Neural progenitor cell (in vitro differentiated cells): ENCODE results near the gene TMEM109. TPM values are rescaled to one million over a fixed set of nuclear protein-coding genes. Genes with fewer than 3 reads are reported as not detected.

Source experiments
- DNase-seq: peaks from one replicate; pipeline ENCODE4 v3.0.0-alpha.2; 2016; ENCODE audit warnings: low spot score
- H2AFZ ChIP-seq: fragments of 200-600 bp; sonication (generic); replicated peaks from 2 replicates; pipeline ENCODE4 v1.6.1; 2016; ENCODE audit warnings: antibody characterized with exemption
- H3F3A ChIP-seq: fragments of 200-600 bp; sonication (generic); 2 replicates; pipeline ENCODE4 v1.6.1; 2016; ENCODE audit warnings: antibody characterized with exemption, low read depth
- H3K27ac ChIP-seq: fragments of 200-600 bp; sonication (generic); 2 replicates; pipeline ENCODE4 v1.5.1; 2016; ENCODE audit warnings: mild to moderate bottlenecking
- H3K27me3 ChIP-seq: fragments of 200-600 bp; sonication (generic); 2 replicates; pipeline ENCODE4 v1.6.1; 2016; ENCODE audit warnings: mild to moderate bottlenecking, moderate library complexity
- H3K36me3 ChIP-seq: fragments of 200-600 bp; sonication (generic); 2 replicates; pipeline ENCODE4 v1.5.1; 2016
- H3K4me1 ChIP-seq: fragments of 200-600 bp; sonication (generic); 2 replicates; pipeline ENCODE4 v1.6.1; 2016; ENCODE audit warnings: mixed run types
- H3K4me2 ChIP-seq: fragments of 200-600 bp; sonication (generic); 2 replicates; pipeline ENCODE4 v1.6.1; 2016
- H3K4me3 ChIP-seq: fragments of 200-600 bp; sonication (generic); 2 replicates; pipeline ENCODE4 v1.5.1; 2016
- H3K79me2 ChIP-seq: fragments of 200-600 bp; sonication (generic); 2 replicates; pipeline ENCODE4 v1.6.1; 2016; ENCODE audit warnings: low read depth
- H3K9ac ChIP-seq: fragments of 200-600 bp; sonication (generic); 2 replicates; pipeline ENCODE4 v1.6.1; 2016
- H3K9me3 ChIP-seq: fragments of 200-600 bp; sonication (generic); 2 replicates; pipeline ENCODE4 v1.5.1; 2016; ENCODE audit warnings: low read depth
- H4K20me1 ChIP-seq: fragments of 200-600 bp; sonication (generic); 2 replicates; pipeline ENCODE4 v1.6.1; 2016; ENCODE audit warnings: low read depth
- H3K27ac Mint-ChIP-seq: 3 replicates; pipeline ENCODE4 v1.8.0; 2021; ENCODE audit warnings: mixed read lengths
- H3K27me3 Mint-ChIP-seq: 2 replicates; pipeline ENCODE4 v1.8.0; 2022; ENCODE audit warnings: low read depth, mild to moderate bottlenecking, inconsistent platforms, moderate library complexity, mixed read lengths; ENCODE audit not compliant: insufficient read depth
- H3K36me3 Mint-ChIP-seq: 3 replicates; pipeline ENCODE4 v1.8.0; 2021; ENCODE audit warnings: mixed read lengths
- H3K4me1 Mint-ChIP-seq: 3 replicates; pipeline ENCODE4 v1.8.0; 2021; ENCODE audit warnings: mixed read lengths
- H3K4me3 Mint-ChIP-seq: 3 replicates; pipeline ENCODE4 v1.8.0; 2021; ENCODE audit warnings: mild to moderate bottlenecking, moderate library complexity, mixed read lengths
- H3K9me3 Mint-ChIP-seq: 3 replicates; pipeline ENCODE4 v1.8.0; 2020; ENCODE audit warnings: mixed read lengths
- CTCF ChIP-seq: fragments of 200-600 bp; sonication (generic); IDR thresholded peaks from 2 replicates; pipeline ENCODE4 v1.5.1; 2017; ENCODE audit warnings: antibody characterized with exemption, mild to moderate bottlenecking
- EZH2 ChIP-seq: fragments of 200-600 bp; sonication (generic); IDR thresholded peaks from 2 replicates; pipeline ENCODE4 v1.6.1; 2017; ENCODE audit warnings: antibody characterized with exemption, mild to moderate bottlenecking, moderate library complexity
- EZH2phosphoT487 ChIP-seq: fragments of 200-600 bp; sonication (generic); IDR thresholded peaks from 2 replicates; pipeline ENCODE4 v1.6.1; 2017; ENCODE audit warnings: antibody characterized with exemption
- total RNA-seq: library from RNA; depleted of rRNA; stranded (reverse); fragments of >200 nt; gene quantifications from 2 replicates; pipeline ENCODE4 v1.2.3, GENCODE V29; 2015; ENCODE audit warnings: low replicate concordance

TMEM109 gene
- total RNA-seq, 1 donor from 2014 or later: 22.4 TPM

GRCh38 chr11:60878245-60879101, 35.5 kb upstream of the TMEM109 start:
- H3K27ac ChIP-seq: no peak overlapping the region

DNA sequence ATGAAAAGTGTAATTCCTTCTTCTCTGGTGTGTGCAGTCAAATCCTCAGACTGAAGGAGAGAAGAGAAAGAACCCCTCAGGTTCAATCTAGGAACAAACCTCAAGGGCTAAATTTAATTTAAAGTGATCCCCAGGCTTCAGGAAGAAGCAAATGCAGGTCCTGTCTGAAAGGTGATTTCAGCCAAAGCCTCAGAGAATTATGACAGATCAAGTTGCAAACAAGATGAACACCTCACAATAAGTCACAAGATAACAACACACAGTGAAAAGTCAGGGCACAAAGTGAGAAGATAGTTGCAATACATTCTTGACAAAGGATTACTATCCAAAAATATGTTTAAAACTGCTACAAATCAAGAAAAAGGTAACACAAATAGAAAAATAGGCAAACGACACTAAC, 34.9 kb upstream of the TMEM109 start:
- no peaks in the 10 kb centered on the region for H3K36me3 ChIP-seq
- no peak overlapping the region for H3K27ac Mint-ChIP-seq
- H3K79me2 ChIP-seq: no peaks in the 10 kb centered on the region
- no peaks in the 10 kb centered on the region for H3K27me3 ChIP-seq
- no peaks in the 10 kb centered on the region for H4K20me1 ChIP-seq
- TF ChIP-seq CTCF: no peak
- TF ChIP-seq EZH2: no peak
- no peak for TF ChIP-seq EZH2phosphoT487
- peaks cover 22% of the 10 kb centered on the region for H3K4me1 Mint-ChIP-seq
- no peak overlapping the region for H3K4me3 Mint-ChIP-seq
- no peak overlapping the region for H3K4me2 ChIP-seq
- peaks cover 11% of the 10 kb centered on the region for H3K36me3 Mint-ChIP-seq
- H3K4me3 ChIP-seq: no peak overlapping the region
- H3K9me3 ChIP-seq: no peaks in the 10 kb centered on the region
- H3K9ac ChIP-seq: no peak overlapping the region
- peaks cover 2% of the 10 kb centered on the region for H3K27me3 Mint-ChIP-seq
- H3F3A ChIP-seq: no peaks in the 10 kb centered on the region
- H2AFZ ChIP-seq: no peak overlapping the region
- H3K9me3 Mint-ChIP-seq: no peaks in the 10 kb centered on the region
- no peak overlapping the region for H3K27ac ChIP-seq
- no peak for DNase-seq
- H3K4me1 ChIP-seq: no peaks in the 10 kb centered on the region

More at GRCh38 chr11:60878245-60879101, 35.5 kb upstream of the TMEM109 start:
- no peaks in the 10 kb centered on the region for H3K79me2 ChIP-seq
- H3K36me3 ChIP-seq: no peaks in the 10 kb centered on the region
- no peaks in the 10 kb centered on the region for H3K27me3 ChIP-seq
- H3F3A ChIP-seq: no peaks in the 10 kb centered on the region
- TF ChIP-seq EZH2phosphoT487 (no peak), EZH2 (no peak), CTCF (no peak)
- H2AFZ ChIP-seq: no peak overlapping the region
- Mint-ChIP-seq H3K4me1 (peaks cover 22% of the 10 kb centered on the region), H3K27me3 (peaks cover 5% of the 10 kb centered on the region), H3K27ac (no peak overlapping the region), H3K36me3 (peaks cover 7% of the 10 kb centered on the region), H3K9me3 (no peaks in the 10 kb centered on the region), H3K4me3 (no peak overlapping the region)
- H3K9ac ChIP-seq: peak overlapping the region; percentile 20
- DNase-seq: no peak
- no peaks in the 10 kb centered on the region for H4K20me1 ChIP-seq
- no peak overlapping the region for H3K4me3 ChIP-seq
- H3K4me2 ChIP-seq: no peak overlapping the region
- H3K9me3 ChIP-seq: no peaks in the 10 kb centered on the region
- H3K4me1 ChIP-seq: no peaks in the 10 kb centered on the region

DNA sequence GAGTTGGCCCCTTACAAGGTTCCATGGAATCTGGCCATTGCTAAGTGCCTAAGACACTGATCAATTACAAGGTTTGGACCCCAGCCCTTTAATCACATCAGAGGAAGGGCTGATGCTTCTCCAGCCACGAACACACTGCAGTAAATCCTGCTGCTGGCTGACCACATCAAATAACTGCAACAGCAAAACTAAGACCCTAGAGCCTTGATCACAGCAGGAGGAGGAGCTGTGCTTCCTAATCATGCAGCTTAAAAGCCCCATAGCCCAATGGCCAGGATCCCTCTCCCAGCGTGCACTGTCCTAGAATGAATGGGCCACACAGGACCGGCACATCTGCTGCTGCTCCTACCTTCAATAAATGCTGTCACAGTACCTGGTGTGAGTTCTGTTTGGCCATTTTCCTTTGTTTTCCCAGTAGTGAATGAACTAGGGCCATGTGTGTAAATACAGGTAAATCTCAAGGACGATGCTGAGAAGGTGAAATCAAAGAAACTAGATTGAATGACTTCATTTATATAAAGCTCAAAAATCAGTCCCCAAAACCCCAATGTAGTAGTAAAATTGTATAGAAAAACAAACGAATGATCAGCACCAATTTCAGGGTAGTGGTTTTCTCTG, 33.9 kb upstream of the TMEM109 start:
- DNase-seq: no peak
- Histone ChIP-seq H3F3A (no peaks in the 10 kb centered on the region), H4K20me1 (no peaks in the 10 kb centered on the region), H3K4me3 (no peak overlapping the region), H3K79me2 (no peaks in the 10 kb centered on the region), H3K36me3 (no peaks in the 10 kb centered on the region), H3K27ac (no peak overlapping the region), H3K27me3 (no peaks in the 10 kb centered on the region), H2AFZ (no peak overlapping the region), H3K4me2 (no peak overlapping the region), H3K9ac (no peak overlapping the region), H3K9me3 (no peaks in the 10 kb centered on the region), H3K4me1 (no peaks in the 10 kb centered on the region)
- H3K27ac Mint-ChIP-seq: no peak overlapping the region
- no peak overlapping the region for H3K4me3 Mint-ChIP-seq
- peaks cover 22% of the 10 kb centered on the region for H3K4me1 Mint-ChIP-seq
- no peaks in the 10 kb centered on the region for H3K9me3 Mint-ChIP-seq
- peaks cover 11% of the 10 kb centered on the region for H3K36me3 Mint-ChIP-seq
- peaks cover 2% of the 10 kb centered on the region for H3K27me3 Mint-ChIP-seq
- TF ChIP-seq CTCF (no peak), EZH2phosphoT487 (no peak)
